Measurements from ENCODE around the gene AK8.

The AK8 gene

GRCh38 chr9:132919614-132920268 is 41.7 kb upstream of the AK8 start:
- no peak for TF ChIP-seq ZNF70 (CRISPR knock-in tag; IDR thresholded peaks at IDR 0.05)
- no peak for TF ChIP-seq GLIS3 (CRISPR knock-in tag; IDR thresholded peaks at IDR 0.05)
- no peak for TF ChIP-seq ESRRG (CRISPR knock-in tag; IDR thresholded peaks at IDR 0.05)
- no peak for TF ChIP-seq TOX (CRISPR knock-in tag; IDR thresholded peaks at IDR 0.05; ENCODE audit: borderline replicate concordance)
- TF ChIP-seq, protein P1, sequence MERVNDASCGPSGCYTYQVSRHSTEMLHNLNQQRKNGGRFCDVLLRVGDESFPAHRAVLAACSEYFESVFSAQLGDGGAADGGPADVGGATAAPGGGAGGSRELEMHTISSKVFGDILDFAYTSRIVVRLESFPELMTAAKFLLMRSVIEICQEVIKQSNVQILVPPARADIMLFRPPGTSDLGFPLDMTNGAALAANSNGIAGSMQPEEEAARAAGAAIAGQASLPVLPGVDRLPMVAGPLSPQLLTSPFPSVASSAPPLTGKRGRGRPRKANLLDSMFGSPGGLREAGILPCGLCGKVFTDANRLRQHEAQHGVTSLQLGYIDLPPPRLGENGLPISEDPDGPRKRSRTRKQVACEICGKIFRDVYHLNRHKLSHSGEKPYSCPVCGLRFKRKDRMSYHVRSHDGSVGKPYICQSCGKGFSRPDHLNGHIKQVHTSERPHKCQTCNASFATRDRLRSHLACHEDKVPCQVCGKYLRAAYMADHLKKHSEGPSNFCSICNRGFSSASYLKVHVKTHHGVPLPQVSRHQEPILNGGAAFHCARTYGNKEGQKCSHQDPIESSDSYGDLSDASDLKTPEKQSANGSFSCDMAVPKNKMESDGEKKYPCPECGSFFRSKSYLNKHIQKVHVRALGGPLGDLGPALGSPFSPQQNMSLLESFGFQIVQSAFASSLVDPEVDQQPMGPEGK (CRISPR knock-in tag; IDR thresholded peaks at IDR 0.05; ENCODE audit: borderline replicate concordance): no peak
- no peak for TF ChIP-seq POU6F1 (CRISPR knock-in tag; IDR thresholded peaks at IDR 0.05; ENCODE audit: borderline replicate concordance, low read depth)

DNA sequence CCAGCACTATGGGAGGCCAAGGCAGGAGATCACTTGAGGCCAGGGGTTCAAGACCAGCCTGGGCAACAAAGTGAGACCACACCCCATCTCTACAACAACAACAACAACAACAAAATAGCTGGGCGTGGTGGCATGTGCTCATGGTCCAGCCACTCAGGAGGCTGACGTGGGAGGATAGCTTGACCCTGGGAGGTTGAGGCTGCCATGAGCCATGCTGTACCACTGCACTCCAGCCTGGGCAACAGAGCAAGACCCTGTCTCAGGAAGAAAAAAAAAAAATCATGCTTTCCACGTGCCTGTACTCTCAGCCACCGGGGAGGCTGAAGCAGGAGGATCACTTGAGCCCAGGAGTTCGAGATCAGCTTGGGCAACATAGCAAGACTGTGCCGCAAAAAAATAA is 36.8 kb upstream of the AK8 start:
- no peak for ATAC-seq
- no peak for TF ChIP-seq ARNTL (CRISPR knock-in tag; IDR thresholded peaks at IDR 0.05; ENCODE audit: borderline replicate concordance, low read depth)
- TF ChIP-seq ISL1 (CRISPR knock-in tag; IDR thresholded peaks at IDR 0.05): no peak
- TF ChIP-seq TCF4 (CRISPR knock-in tag; IDR thresholded peaks at IDR 0.05; ENCODE audit: borderline replicate concordance): no peak
- TF ChIP-seq OSR1 (CRISPR knock-in tag; IDR thresholded peaks at IDR 0.05): no peak
- TF ChIP-seq RARB (CRISPR knock-in tag; IDR thresholded peaks at IDR 0.05): no peak

More at GRCh38 chr9:132919614-132920268, 41.7 kb upstream of the AK8 start:
- ATAC-seq: no peak

DNA sequence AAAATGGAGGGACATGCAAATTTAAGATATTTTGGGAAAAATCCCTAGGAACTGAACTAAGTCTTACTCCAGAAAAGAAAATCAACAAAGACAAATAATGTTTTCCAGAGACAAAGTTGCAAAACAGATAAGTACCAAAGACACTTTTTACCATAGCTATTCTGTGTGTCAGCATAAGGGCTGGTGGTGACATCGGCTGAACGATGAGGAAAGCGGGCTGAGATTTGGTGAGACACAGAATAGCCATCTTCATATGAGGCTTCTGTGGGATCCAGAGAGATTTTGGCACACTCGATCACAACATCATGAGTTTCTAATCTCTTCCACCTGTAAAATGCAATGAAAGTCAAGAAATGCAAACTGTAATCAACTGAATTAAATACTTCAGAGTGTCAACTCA is 34.0 kb upstream of the AK8 start:
- ATAC-seq: no peak
- TF ChIP-seq CSDC2 (CRISPR knock-in tag; IDR thresholded peaks at IDR 0.05): no peak
- no peak for TF ChIP-seq ZNF8 (CRISPR knock-in tag; IDR thresholded peaks at IDR 0.05)
- TF ChIP-seq ZNF70 (CRISPR knock-in tag; IDR thresholded peaks at IDR 0.05): no peak
- TF ChIP-seq, protein P2, sequence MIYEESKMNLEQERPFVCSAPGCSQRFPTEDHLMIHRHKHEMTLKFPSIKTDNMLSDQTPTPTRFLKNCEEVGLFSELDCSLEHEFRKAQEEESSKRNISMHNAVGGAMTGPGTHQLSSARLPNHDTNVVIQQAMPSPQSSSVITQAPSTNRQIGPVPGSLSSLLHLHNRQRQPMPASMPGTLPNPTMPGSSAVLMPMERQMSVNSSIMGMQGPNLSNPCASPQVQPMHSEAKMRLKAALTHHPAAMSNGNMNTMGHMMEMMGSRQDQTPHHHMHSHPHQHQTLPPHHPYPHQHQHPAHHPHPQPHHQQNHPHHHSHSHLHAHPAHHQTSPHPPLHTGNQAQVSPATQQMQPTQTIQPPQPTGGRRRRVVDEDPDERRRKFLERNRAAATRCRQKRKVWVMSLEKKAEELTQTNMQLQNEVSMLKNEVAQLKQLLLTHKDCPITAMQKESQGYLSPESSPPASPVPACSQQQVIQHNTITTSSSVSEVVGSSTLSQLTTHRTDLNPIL (CRISPR knock-in tag; IDR thresholded peaks at IDR 0.05; ENCODE audit: low read depth): no peak
- no peak for TF ChIP-seq TOX (CRISPR knock-in tag; IDR thresholded peaks at IDR 0.05; ENCODE audit: borderline replicate concordance)
- TF ChIP-seq POU6F1 (CRISPR knock-in tag; IDR thresholded peaks at IDR 0.05; ENCODE audit: borderline replicate concordance, low read depth): no peak
- TF ChIP-seq BACH2 (CRISPR knock-in tag; IDR thresholded peaks at IDR 0.05; ENCODE audit: borderline replicate concordance): no peak
- TF ChIP-seq, protein P1 (CRISPR knock-in tag; IDR thresholded peaks at IDR 0.05; ENCODE audit: borderline replicate concordance): no peak

GRCh38 chr9:132910376-132910775 is 32.3 kb upstream of the AK8 start:
- TF ChIP-seq CSDC2 (CRISPR knock-in tag; IDR thresholded peaks at IDR 0.05): no peak
- TF ChIP-seq ZNF70 (CRISPR knock-in tag; IDR thresholded peaks at IDR 0.05): no peak
- no peak for ATAC-seq

DNA sequence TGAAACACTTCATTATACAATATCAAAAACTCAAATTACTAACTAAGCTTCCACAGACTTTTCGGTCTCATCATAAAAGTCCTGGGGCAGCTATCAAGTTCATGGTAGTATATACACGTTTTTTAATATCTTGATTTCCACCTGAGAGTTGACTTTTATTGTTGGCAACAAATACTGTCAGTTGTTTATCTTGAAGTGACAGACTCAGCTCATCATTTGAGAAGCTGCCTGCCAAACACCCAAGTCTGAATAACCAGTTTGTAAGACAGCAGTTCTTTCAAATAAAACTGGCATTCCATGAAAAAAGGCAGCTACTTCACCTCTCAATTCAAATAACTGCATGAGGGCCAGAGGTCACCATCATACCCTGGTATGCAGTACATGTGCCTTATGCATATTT is 31.2 kb upstream of the AK8 start:
- ATAC-seq: no peak
- TF ChIP-seq, protein P3, sequence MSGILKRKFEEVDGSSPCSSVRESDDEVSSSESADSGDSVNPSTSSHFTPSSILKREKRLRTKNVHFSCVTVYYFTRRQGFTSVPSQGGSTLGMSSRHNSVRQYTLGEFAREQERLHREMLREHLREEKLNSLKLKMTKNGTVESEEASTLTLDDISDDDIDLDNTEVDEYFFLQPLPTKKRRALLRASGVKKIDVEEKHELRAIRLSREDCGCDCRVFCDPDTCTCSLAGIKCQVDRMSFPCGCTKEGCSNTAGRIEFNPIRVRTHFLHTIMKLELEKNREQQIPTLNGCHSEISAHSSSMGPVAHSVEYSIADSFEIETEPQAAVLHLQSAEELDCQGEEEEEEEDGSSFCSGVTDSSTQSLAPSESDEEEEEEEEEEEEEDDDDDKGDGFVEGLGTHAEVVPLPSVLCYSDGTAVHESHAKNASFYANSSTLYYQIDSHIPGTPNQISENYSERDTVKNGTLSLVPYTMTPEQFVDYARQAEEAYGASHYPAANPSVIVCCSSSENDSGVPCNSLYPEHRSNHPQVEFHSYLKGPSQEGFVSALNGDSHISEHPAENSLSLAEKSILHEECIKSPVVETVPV (CRISPR knock-in tag; IDR thresholded peaks at IDR 0.05): no peak
- TF ChIP-seq ZNF8 (CRISPR knock-in tag; IDR thresholded peaks at IDR 0.05) (no peak), PPARA (CRISPR knock-in tag; IDR thresholded peaks at IDR 0.05; ENCODE audit: borderline replicate concordance) (no peak), CSDC2 (CRISPR knock-in tag; IDR thresholded peaks at IDR 0.05) (no peak), ZFP3 (CRISPR knock-in tag; IDR thresholded peaks at IDR 0.05) (no peak), POU6F1 (CRISPR knock-in tag; IDR thresholded peaks at IDR 0.05; ENCODE audit: borderline replicate concordance, low read depth) (no peak), ZNF70 (CRISPR knock-in tag; IDR thresholded peaks at IDR 0.05) (no peak)
- TF ChIP-seq, protein P2 (CRISPR knock-in tag; IDR thresholded peaks at IDR 0.05; ENCODE audit: low read depth): no peak

All from SK-N-SH treated with all-trans-retinoic acid at 6 μM for 48 hours (cell line).